ENCODE results near the gene DOCK2.

DOCK2 gene

DNA sequence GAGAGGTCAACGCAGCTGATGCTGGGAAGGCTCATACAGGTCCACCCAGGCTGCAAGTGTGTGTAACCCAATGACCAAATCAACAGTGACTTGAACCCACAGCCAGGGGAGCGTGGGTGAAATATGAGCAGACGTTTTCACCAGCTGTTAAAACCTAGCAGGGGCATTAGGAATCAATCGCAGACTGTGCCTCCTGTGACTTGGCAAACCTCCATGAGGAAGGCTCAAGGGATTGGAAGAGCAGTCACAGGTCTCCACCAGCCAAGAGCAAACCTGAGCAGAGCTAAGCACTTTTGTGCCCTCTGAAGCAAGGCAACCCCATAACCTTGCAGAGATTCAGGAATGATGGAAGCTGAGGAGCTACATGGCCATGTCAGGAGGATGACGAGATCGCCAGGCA lies 317.7 kb downstream of the DOCK2 start:
- Histone ChIP-seq H3K9me3 (ENCODE audit: severe bottlenecking) (no peaks in the 10 kb centered on the region), H3K36me3 (no peaks in the 10 kb centered on the region), H3K27ac (no peak overlapping the region), H3K4me3 (ENCODE audit: low read depth, low read length) (no peak overlapping the region), H3K27me3 (ENCODE audit: insufficient read depth, low read depth, severe bottlenecking) (peaks cover 30% of the 10 kb centered on the region)
- DNase-seq = no peak
- TF ChIP-seq, protein P1, sequence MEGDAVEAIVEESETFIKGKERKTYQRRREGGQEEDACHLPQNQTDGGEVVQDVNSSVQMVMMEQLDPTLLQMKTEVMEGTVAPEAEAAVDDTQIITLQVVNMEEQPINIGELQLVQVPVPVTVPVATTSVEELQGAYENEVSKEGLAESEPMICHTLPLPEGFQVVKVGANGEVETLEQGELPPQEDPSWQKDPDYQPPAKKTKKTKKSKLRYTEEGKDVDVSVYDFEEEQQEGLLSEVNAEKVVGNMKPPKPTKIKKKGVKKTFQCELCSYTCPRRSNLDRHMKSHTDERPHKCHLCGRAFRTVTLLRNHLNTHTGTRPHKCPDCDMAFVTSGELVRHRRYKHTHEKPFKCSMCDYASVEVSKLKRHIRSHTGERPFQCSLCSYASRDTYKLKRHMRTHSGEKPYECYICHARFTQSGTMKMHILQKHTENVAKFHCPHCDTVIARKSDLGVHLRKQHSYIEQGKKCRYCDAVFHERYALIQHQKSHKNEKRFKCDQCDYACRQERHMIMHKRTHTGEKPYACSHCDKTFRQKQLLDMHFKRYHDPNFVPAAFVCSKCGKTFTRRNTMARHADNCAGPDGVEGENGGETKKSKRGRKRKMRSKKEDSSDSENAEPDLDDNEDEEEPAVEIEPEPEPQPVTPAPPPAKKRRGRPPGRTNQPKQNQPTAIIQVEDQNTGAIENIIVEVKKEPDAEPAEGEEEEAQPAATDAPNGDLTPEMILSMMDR (IDR thresholded peaks at IDR 0.05; ENCODE audit: low read depth, low read length) = no peak

DNA sequence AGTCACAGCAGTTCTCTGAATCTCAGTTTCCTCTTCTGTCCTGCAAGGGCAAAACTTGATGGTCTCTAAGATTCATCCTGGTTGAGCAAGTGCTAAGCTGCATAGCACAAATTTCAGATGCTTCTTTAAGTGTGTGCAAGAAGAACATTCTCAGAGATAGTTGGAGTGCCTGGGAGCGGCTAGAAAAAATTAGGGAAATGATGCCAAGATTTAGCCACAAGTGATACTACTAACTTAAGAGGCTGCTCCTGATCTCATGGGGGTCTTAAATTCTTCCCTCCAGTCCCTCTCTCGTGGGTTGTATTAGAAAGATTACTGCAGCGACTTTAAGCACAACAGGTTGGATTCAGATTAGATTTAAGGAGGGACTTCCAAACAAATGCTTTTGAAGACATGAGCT lies 319.1 kb downstream of the DOCK2 start:
- no peak overlapping the region for H3K4me3 ChIP-seq (ENCODE audit: low read depth, low read length)
- H3K27ac ChIP-seq = no peak overlapping the region
- no peaks in the 10 kb centered on the region for H3K9me3 ChIP-seq (ENCODE audit: severe bottlenecking)
- peaks cover 26% of the 10 kb centered on the region for H3K27me3 ChIP-seq (ENCODE audit: insufficient read depth, low read depth, severe bottlenecking)
- TF ChIP-seq, protein P1 (IDR thresholded peaks at IDR 0.05; ENCODE audit: low read depth, low read length) = no peak
- H3K36me3 ChIP-seq = no peaks in the 10 kb centered on the region
- no peak for DNase-seq

DNA sequence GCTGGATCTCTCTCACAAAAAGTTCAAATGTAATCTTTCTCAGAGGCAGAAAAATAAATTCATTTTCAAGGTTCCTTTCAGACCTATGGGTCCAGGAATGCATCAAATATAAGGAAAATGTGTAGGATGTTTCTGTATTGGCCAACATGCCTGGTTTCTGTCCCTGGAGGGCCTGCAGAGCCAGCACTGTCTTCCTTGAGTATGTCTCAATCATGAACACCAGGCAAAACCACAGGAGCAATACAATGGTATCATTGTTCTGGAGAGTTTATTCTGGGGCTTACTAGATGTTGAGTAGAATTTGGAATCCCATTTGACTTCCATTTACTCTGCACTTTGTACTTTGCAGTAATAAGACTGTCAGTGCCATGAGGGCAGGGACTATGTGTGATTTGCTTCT lies 319.7 kb downstream of the DOCK2 start:
- DNase-seq = no peak
- Histone ChIP-seq H3K27me3 (ENCODE audit: insufficient read depth, low read depth, severe bottlenecking) (peaks cover 30% of the 10 kb centered on the region), H3K4me3 (ENCODE audit: low read depth, low read length) (no peak overlapping the region), H3K36me3 (no peaks in the 10 kb centered on the region), H3K27ac (no peak overlapping the region), H3K9me3 (ENCODE audit: severe bottlenecking) (no peaks in the 10 kb centered on the region)
- TF ChIP-seq, protein P1 (IDR thresholded peaks at IDR 0.05; ENCODE audit: low read depth, low read length) = no peak

DNA sequence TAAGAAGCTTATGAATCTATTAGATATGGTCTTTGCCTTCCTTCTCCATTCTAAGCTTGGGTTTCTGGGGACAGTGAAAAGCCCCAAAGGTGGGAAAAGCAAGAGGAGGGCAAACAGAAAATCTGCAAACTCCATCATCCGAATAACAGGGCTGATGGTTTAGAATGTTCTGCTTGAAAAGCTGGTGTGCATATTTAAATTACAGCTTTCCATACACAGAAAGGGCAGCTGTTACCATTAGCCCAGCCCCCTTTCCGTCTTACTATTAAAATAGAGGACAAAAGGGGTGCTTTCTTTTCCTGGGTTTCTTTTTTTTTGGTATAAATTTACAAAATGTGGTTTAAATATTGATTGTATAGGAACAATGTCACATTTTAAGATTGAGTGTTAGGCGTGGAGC lies 321.2 kb downstream of the DOCK2 start:
- Histone ChIP-seq H3K27me3 (ENCODE audit: insufficient read depth, low read depth, severe bottlenecking) (peaks cover 38% of the 10 kb centered on the region), H3K36me3 (no peaks in the 10 kb centered on the region), H3K4me3 (ENCODE audit: low read depth, low read length) (no peak overlapping the region), H3K27ac (no peak overlapping the region), H3K9me3 (ENCODE audit: severe bottlenecking) (no peaks in the 10 kb centered on the region)
- no peak for DNase-seq
- TF ChIP-seq, protein P1 (IDR thresholded peaks at IDR 0.05; ENCODE audit: low read depth, low read length) = no peak

DNA sequence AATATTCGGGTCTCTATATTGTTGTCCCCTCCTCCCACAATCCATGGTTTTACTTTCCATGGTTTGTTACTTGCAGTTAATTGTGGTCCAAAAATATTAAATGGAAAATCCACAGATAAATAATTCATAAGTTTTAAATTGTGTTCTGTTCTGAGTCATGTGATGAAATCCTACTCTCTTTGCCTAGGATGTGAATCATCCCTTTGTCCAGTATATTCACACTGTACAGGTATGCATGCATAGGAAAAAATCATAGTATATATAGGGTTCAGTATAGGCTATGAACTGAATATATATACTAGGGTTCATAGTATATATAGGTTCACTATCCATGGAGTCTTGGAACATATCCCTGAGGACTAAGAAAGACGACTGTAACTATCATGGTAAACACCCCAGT lies 323.6 kb downstream of the DOCK2 start:
- no peak for DNase-seq
- Histone ChIP-seq H3K27ac (no peak overlapping the region), H3K4me3 (ENCODE audit: low read depth, low read length) (no peak overlapping the region), H3K27me3 (ENCODE audit: insufficient read depth, low read depth, severe bottlenecking) (peaks cover 45% of the 10 kb centered on the region), H3K36me3 (no peaks in the 10 kb centered on the region), H3K9me3 (ENCODE audit: severe bottlenecking) (no peaks in the 10 kb centered on the region)
- TF ChIP-seq, protein P1 (IDR thresholded peaks at IDR 0.05; ENCODE audit: low read depth, low read length) = no peak

DNA sequence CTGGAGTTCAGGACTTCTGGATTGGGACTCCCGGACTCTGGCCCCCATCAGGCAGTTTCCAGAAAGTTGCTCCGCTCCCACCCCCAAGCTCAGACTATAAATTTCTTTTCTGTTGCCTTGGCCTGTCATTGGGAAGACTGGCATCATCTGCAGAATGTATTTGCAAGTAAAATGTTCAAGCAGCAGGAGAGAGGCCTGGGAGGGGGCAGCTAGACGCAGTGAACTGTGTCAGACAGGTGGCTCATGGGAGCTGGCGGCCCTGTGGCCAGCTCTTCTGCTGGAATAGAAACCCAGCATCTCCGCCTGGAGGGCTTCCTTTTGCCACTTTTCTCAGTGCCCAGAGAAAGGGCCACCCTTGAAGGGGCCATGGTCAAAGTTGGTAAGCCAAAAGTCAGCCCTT lies 327.2 kb downstream of the DOCK2 start:
- TF ChIP-seq, protein P1 (IDR thresholded peaks at IDR 0.05; ENCODE audit: low read depth, low read length) = no peak

More for the DNA sequence above, 327.2 kb downstream of the DOCK2 start:
- H3K27ac ChIP-seq = no peak overlapping the region
- H3K4me3 ChIP-seq (ENCODE audit: low read depth, low read length) = no peak overlapping the region
- no peaks in the 10 kb centered on the region for H3K36me3 ChIP-seq
- peaks cover 73% of the 10 kb centered on the region for H3K27me3 ChIP-seq (ENCODE audit: insufficient read depth, low read depth, severe bottlenecking)
- DNase-seq = no peak
- H3K9me3 ChIP-seq (ENCODE audit: severe bottlenecking) = no peaks in the 10 kb centered on the region
